ENCODE measurements around the gene SYT6. TPM values are rescaled to one million over a fixed set of nuclear protein-coding genes. Genes with fewer than 3 reads are reported as not detected.

Gene SYT6
- polyA plus RNA-seq, 3 donors: 0.01 TPM; not detected in 2

- no peak for TF ChIP-seq CTCF (IDR thresholded peaks at IDR 0.05)
- Histone ChIP-seq H4K20me1 (ENCODE audit: insufficient read depth, low read length) (no peaks in the 10 kb centered on the region), H3K4me2 (replicated peaks; ENCODE audit: extremely low read depth, low read length, poor library complexity, severe bottlenecking) (no peak overlapping the region), H3K4me3 (replicated peaks in 1 of 3; ENCODE audit: low read depth in 2 of 3, low read length in 3 of 3) (no peak overlapping the region), H3K9ac (ENCODE audit: insufficient read depth, low read length, poor library complexity, severe bottlenecking) (no peak overlapping the region), H3K4me1 (ENCODE audit: control insufficient read depth in 1 of 2, insufficient read depth in 2 of 2, low read length in 2 of 2) (peaks cover 36 to 38% of the 10 kb centered on the region in 2 donors), H3K27ac (ENCODE audit: low read depth in 1 of 2, low read length in 2 of 2) (no peak overlapping the region), H3K36me3 (replicated peaks in 1 of 2; ENCODE audit: control insufficient read depth in 1 of 2, insufficient read depth in 2 of 2, low read length in 2 of 2) (no peaks in the 10 kb centered on the region), H3K27me3 (ENCODE audit: control insufficient read depth in 2 of 2, insufficient read depth in 2 of 2, low read length in 2 of 2) (no peaks in the 10 kb centered on the region), H2AFZ (ENCODE audit: insufficient read depth, low read depth, low read length, poor library complexity, severe bottlenecking) (no peak overlapping the region), H3K9me3 (replicated peaks in 1 of 2; ENCODE audit: control insufficient read depth in 1 of 2, insufficient read depth in 1 of 2, low read length in 2 of 2) (no peaks in the 10 kb centered on the region), H3K79me2 (ENCODE audit: insufficient read depth, low read length) (no peaks in the 10 kb centered on the region)
- intact Hi-C loops (cut with micrococcal nuclease): no loop called here
- no peak for DNase-seq
- Mint-ChIP-seq H3K27me3 (ENCODE audit: low read depth in 3 of 3) (peaks cover 2 to 6% (median 5%) of the 10 kb centered on the region in 3 donors), H3K9me3 (peaks cover 0 to 3% (median 0%) of the 10 kb centered on the region in 7 donors), H3K36me3 (no peaks in the 10 kb centered on the region), H3K4me1 (peaks cover 39% of the 10 kb centered on the region), H3K27ac (no peak overlapping the region), H3K4me3 (no peak overlapping the region)
- WGBS (ENCODE audit: insufficient coverage): 96% methylated on average over 9 of the region's 11 CpGs
Measured at GRCh38 chr1:114090738-114091505, 62.7 kb downstream of the SYT6 start.

DNA sequence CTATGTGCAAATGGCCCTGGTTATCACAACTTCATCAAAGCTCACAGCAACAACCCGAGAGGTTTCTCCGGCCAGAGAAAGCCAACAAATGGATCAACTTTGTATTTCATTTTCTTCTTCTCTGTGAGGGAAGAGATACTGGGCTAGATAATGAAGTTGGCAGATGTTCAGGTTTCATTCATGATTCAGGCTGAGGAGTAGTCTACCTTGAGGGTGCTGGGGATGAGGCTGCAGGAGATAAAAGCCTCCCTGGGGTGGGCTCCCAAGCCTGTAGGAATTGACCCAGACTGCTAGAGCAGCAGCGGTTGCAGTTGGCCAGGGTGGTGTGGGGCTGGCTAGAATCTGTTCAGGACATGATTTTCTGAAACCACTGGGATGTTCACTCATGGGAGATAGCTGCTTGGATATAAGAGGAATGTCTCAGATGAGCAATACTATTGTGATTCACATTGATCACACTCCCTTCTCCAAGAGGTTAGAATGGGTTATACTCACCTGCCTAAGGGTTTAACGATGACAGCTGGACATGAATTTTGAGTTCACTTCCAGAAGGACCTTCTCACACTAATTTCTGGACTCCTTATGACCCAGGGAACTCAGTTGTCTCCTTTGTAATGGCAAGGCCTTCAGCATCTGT, 64.0 kb downstream of the SYT6 start:
- WGBS (ENCODE audit: insufficient coverage): 100% methylated on average over 1 of the region's 4 CpGs
- peak overlapping the region; percentile 4 for H3K4me2 ChIP-seq (replicated peaks; ENCODE audit: extremely low read depth, low read length, poor library complexity, severe bottlenecking)
- intact Hi-C loops (cut with micrococcal nuclease): loop anchor here in 1 of 2 donors (10.0 kb wide), 1 partner anchor 195 kb away; no protein-coding TSS in a partner anchor

More for the DNA sequence above, 64.0 kb downstream of the SYT6 start:
- H3K36me3 Mint-ChIP-seq: no peaks in the 10 kb centered on the region
- H3K27ac ChIP-seq (ENCODE audit: low read depth in 1 of 2, low read length in 2 of 2): no peak overlapping the region
- H3K27me3 Mint-ChIP-seq (ENCODE audit: low read depth in 3 of 3): peaks cover 0 to 6% (median 3%) of the 10 kb centered on the region in 3 donors
- no peak for TF ChIP-seq CTCF (IDR thresholded peaks at IDR 0.05)
- H4K20me1 ChIP-seq (ENCODE audit: insufficient read depth, low read length): no peaks in the 10 kb centered on the region
- no peaks in the 10 kb centered on the region for H3K36me3 ChIP-seq (replicated peaks in 1 of 2; ENCODE audit: control insufficient read depth in 1 of 2, insufficient read depth in 2 of 2, low read length in 2 of 2)
- peaks cover 0 to 3% (median 0%) of the 10 kb centered on the region in 7 donors for H3K9me3 Mint-ChIP-seq
- H3K79me2 ChIP-seq (ENCODE audit: insufficient read depth, low read length): no peaks in the 10 kb centered on the region
- peaks cover 36% of the 10 kb centered on the region for H3K4me1 Mint-ChIP-seq
- H3K4me3 Mint-ChIP-seq: peak overlapping the region in 1 of 2 donors; percentile 31
- no peaks in the 10 kb centered on the region for H3K27me3 ChIP-seq (ENCODE audit: control insufficient read depth in 2 of 2, insufficient read depth in 2 of 2, low read length in 2 of 2)
- no peak overlapping the region for H2AFZ ChIP-seq (ENCODE audit: insufficient read depth, low read depth, low read length, poor library complexity, severe bottlenecking)
- no peak overlapping the region for H3K9ac ChIP-seq (ENCODE audit: insufficient read depth, low read length, poor library complexity, severe bottlenecking)
- no peak overlapping the region for H3K27ac Mint-ChIP-seq
- no peaks in the 10 kb centered on the region for H3K9me3 ChIP-seq (replicated peaks in 1 of 2; ENCODE audit: control insufficient read depth in 1 of 2, insufficient read depth in 1 of 2, low read length in 2 of 2)
- no peak overlapping the region for H3K4me3 ChIP-seq (replicated peaks in 1 of 3; ENCODE audit: low read depth in 2 of 3, low read length in 3 of 3)
- peaks cover 33 to 35% of the 10 kb centered on the region in 2 donors for H3K4me1 ChIP-seq (ENCODE audit: control insufficient read depth in 1 of 2, insufficient read depth in 2 of 2, low read length in 2 of 2)
- no peak for DNase-seq

Measured in CD14-positive monocyte (primary cell).